ENCODE measurements around the gene PRSS57.

The PRSS57 gene

DNA sequence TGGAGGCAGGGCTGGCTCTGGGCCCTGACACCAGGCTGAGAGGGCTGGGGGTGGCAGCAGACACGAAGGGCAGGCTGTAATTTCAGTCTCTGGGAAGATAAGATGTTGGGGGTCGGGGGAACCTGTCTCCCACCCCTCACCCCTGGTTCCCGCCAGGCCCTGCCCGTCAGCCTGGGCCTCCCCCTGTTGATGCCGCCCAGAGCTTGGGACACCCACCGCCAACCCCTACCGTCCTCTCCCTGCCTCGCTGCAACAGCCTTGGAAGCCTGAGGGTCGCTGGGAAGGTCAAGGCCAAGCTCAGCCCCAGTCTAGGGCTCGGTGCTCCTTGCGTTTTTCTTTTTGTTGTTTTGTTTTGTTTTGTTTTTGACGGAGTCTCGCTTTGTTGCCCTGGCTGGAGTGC is 28.0 kb upstream of the PRSS57 start:
- Histone ChIP-seq H3K9ac (ENCODE audit: low read length in 5 of 5) (no peak overlapping the region), H3K27ac (ENCODE audit: low read depth, low read length) (peak overlapping the region; percentile 41), H3K4me3 (ENCODE audit: low read depth in 1 of 5, low read length in 5 of 5) (no peak overlapping the region), H3K4me1 (ENCODE audit: control insufficient read depth in 5 of 5, insufficient read depth in 5 of 5, low read length in 5 of 5) (peaks cover 6 to 38% (median 29%) of the 10 kb centered on the region in 5 donors), H3K36me3 (ENCODE audit: control insufficient read depth in 5 of 5, insufficient read depth in 5 of 5, low read length in 5 of 5) (peaks cover 0 to 23% (median 18%) of the 10 kb centered on the region in 5 donors), H3K9me3 (ENCODE audit: control insufficient read depth in 5 of 5, low read length in 5 of 5) (no peaks in the 10 kb centered on the region), H3K27me3 (ENCODE audit: control insufficient read depth in 5 of 5, insufficient read depth in 4 of 5, low read length in 5 of 5) (no peaks in the 10 kb centered on the region)

DNA sequence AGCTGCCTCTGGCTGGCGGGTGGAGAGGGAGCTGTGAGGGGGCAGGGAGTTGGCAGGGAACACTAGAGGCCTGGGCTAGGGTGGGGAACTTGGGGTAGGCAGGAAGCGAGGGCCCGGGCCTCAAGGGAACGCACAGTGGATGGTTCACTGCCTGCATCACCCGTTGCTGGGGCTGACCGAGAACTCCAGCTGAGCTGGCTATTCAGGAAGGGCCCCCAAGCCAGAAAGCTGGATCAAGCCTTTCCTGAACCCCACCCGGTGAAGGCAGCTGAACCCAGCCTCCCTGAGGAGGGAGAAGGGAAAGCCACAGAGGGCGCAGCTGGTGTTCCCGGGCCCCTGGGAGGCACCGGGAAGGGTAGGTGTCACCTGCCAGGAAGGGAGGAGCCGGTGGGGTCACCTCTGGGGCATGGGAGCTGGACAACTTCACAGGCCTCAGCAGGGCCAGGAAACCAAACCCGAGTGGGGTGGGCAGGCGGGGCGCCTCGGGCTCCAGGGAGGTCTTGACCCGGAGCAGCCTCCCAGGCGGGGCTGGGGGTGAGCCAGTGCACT is 27.4 kb upstream of the PRSS57 start:
- Histone ChIP-seq H3K9ac (ENCODE audit: low read length in 5 of 5) (no peak overlapping the region), H3K4me3 (ENCODE audit: low read depth in 1 of 5, low read length in 5 of 5) (no peak overlapping the region), H3K36me3 (ENCODE audit: control insufficient read depth in 5 of 5, insufficient read depth in 5 of 5, low read length in 5 of 5) (peaks cover 0 to 18% (median 15%) of the 10 kb centered on the region in 5 donors), H3K27me3 (ENCODE audit: control insufficient read depth in 5 of 5, insufficient read depth in 4 of 5, low read length in 5 of 5) (no peaks in the 10 kb centered on the region), H3K27ac (ENCODE audit: low read depth, low read length) (peak overlapping the region; percentile 41), H3K9me3 (ENCODE audit: control insufficient read depth in 5 of 5, low read length in 5 of 5) (no peaks in the 10 kb centered on the region), H3K4me1 (ENCODE audit: control insufficient read depth in 5 of 5, insufficient read depth in 5 of 5, low read length in 5 of 5) (peaks cover 3 to 34% (median 26%) of the 10 kb centered on the region in 5 donors)

DNA sequence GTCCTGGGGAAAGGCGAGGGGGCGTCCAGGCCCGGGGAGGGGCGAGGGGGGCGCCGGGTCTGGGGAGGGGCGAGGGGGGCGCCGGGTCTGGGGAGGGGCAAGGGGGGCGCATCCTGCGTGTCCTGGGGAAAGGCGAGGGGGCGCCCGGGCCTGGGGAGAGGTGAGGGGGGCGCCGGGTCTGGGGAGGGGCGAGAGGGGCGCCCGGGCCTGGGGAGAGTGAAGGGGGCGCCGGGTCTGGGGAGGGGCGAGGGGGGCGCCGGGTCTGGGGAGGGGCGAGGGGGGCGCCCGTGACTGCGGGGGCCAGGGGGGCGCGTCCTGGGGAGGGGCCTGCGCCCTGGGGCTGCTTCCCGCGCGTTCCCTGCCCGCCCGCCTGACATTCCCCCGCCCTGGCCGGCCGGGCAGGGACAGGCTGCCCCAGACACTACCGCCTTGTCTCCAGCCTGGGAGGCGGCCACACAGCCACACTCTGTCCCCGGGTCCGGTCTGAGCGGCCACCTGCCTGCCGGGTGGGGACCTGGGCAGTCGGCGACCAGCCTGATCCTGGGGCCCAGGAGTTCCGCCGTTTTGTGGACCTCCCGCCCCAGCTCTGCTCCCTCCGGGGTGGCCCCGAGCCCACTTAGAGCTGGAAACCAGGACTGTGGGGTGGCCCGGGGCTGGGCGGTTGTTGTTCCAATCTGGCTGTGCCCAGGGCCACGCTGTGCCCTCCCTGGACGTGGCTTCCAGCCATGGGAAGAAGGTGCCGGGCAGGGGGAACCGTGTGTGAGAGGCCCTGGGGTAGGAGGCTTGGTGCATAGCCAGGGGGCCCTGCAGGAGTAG is 25.3 kb upstream of the PRSS57 start:
- Histone ChIP-seq H3K4me1 (ENCODE audit: control insufficient read depth in 5 of 5, insufficient read depth in 5 of 5, low read length in 5 of 5) (peaks cover 3 to 38% (median 28%) of the 10 kb centered on the region in 5 donors), H3K27ac (ENCODE audit: low read depth, low read length) (peak overlapping the region; percentile 16), H3K36me3 (ENCODE audit: control insufficient read depth in 5 of 5, insufficient read depth in 5 of 5, low read length in 5 of 5) (peaks cover 0 to 4% (median 2%) of the 10 kb centered on the region in 5 donors), H3K9ac (ENCODE audit: low read length in 5 of 5) (peak overlapping the region in 1 of 5 donors; percentile 16), H3K27me3 (ENCODE audit: control insufficient read depth in 5 of 5, insufficient read depth in 4 of 5, low read length in 5 of 5) (no peaks in the 10 kb centered on the region), H3K9me3 (ENCODE audit: control insufficient read depth in 5 of 5, low read length in 5 of 5) (peaks cover 0 to 3% (median 1%) of the 10 kb centered on the region in 5 donors), H3K4me3 (ENCODE audit: low read depth in 1 of 5, low read length in 5 of 5) (no peak overlapping the region)

DNA sequence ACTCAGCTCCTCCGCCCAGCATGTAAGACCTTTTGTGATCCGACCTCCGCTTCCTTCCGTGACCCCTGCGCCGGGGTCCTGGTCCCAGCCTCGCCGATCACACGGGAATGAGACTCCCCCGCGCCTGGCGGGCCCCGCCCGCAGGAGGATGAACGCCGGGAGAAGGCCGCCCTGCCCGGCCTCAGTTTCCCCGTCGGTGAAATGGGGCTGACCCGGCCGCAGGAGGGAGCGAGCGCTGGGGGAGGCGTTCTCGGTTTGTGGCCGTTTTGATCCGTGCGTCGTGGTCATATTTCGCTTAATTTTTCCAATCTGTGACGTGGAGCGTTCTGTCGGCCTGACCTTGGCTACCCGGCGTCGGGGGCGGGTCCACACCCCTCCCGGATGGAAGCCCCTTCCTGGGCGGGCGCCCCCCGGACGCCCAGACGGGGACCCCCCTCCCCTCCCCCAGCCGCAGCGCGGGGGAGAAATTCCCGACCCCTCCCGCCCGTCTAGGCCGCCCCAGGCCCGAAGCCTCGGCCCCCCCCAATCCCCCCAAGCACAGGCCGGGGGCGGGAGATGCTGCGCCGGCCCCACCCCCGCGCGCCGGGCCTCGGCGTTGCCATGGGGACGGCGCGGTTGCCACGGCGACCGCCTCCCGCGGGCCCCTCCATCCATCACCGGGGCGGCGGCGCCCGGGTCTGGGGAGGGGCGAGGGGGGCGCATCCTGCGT is 24.5 kb upstream of the PRSS57 start:
- no peak overlapping the region for H3K9ac ChIP-seq (ENCODE audit: low read length in 5 of 5)
- H3K27ac ChIP-seq (ENCODE audit: low read depth, low read length) = peak overlapping the region; percentile 17

DNA sequence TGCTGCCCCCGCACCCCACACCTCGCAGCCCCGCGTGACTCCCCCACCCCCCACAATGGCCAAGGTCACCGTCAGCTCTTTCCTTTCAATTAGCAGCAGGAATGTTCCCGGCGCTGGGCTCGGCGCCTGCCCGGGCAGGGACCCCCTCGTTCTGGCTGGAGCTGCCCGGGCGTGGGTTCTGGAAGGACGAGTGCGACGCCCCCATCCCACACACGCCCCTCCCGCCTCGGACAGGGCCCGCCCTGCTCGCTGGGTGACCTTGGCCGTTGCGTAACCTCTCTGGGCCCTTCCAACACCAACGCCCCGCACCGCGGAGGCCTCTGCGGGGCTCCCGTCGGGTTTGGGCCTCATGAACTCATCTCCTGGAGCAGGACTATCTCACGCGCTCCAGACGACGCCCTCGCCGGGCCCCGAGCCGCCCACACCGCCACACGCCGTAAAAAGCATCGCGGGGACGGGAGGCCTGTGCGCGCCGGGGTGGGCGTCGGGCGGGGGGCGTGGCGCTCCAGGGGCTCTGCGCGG is 23.8 kb upstream of the PRSS57 start:
- Histone ChIP-seq H3K4me3 (ENCODE audit: low read depth in 1 of 5, low read length in 5 of 5) (no peak overlapping the region), H3K9me3 (ENCODE audit: control insufficient read depth in 5 of 5, low read length in 5 of 5) (peaks cover 0 to 6% (median 5%) of the 10 kb centered on the region in 5 donors), H3K4me1 (ENCODE audit: control insufficient read depth in 5 of 5, insufficient read depth in 5 of 5, low read length in 5 of 5) (peaks cover 3 to 38% (median 28%) of the 10 kb centered on the region in 5 donors), H3K9ac (ENCODE audit: low read length in 5 of 5) (no peak overlapping the region), H3K27ac (ENCODE audit: low read depth, low read length) (peak overlapping the region; percentile 17), H3K27me3 (ENCODE audit: control insufficient read depth in 5 of 5, insufficient read depth in 4 of 5, low read length in 5 of 5) (no peaks in the 10 kb centered on the region), H3K36me3 (ENCODE audit: control insufficient read depth in 5 of 5, insufficient read depth in 5 of 5, low read length in 5 of 5) (peaks cover 0 to 9% (median 5%) of the 10 kb centered on the region in 5 donors)

More for the DNA sequence above, 24.5 kb upstream of the PRSS57 start:
- no peaks in the 10 kb centered on the region for H3K27me3 ChIP-seq (ENCODE audit: control insufficient read depth in 5 of 5, insufficient read depth in 4 of 5, low read length in 5 of 5)
- peaks cover 0 to 6% (median 5%) of the 10 kb centered on the region in 5 donors for H3K9me3 ChIP-seq (ENCODE audit: control insufficient read depth in 5 of 5, low read length in 5 of 5)
- peaks cover 3 to 38% (median 28%) of the 10 kb centered on the region in 5 donors for H3K4me1 ChIP-seq (ENCODE audit: control insufficient read depth in 5 of 5, insufficient read depth in 5 of 5, low read length in 5 of 5)
- H3K4me3 ChIP-seq (ENCODE audit: low read depth in 1 of 5, low read length in 5 of 5) = peak overlapping the region in 2 of 5 donors; percentile 16 to 17
- H3K36me3 ChIP-seq (ENCODE audit: control insufficient read depth in 5 of 5, insufficient read depth in 5 of 5, low read length in 5 of 5) = peaks cover 0 to 6% (median 6%) of the 10 kb centered on the region in 5 donors

DNA sequence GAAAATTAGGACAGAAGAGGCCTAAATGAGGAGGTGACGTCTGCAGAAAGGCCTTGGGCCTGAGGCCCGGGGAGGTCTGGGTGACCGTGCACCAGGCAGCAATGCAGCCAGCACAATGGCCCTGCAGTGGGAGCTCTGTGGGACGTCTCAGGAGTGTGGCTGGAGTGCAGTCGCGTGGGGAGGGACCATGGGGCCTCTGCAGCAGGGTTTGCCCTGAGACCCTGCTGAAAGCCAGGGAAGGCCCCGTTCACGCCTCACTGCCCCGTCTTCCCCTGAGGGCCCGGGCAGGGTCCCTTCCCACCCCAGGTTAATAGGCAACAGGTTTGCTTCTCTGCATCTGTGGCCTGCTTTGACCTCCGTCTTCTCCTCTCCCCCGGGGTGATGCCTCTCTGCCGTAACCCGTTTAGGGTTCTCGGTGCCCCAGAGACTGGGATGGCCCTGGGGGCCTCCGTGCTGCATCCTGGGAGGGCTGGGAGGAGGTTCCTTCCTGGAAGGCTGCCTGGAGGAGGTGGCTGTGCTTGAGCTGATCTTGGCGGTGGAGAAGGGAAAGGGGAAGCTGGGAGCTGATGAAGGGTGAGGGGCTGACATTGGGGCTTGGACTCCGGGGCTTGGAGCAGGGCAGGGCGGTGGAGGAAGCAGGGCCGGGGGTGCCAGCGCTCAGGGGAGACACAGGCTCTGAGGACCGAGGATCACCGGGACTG is 23.1 kb upstream of the PRSS57 start:
- Histone ChIP-seq H3K27ac (ENCODE audit: low read depth, low read length) (peak overlapping the region; percentile 17), H3K4me1 (ENCODE audit: control insufficient read depth in 5 of 5, insufficient read depth in 5 of 5, low read length in 5 of 5) (peaks cover 3 to 38% (median 28%) of the 10 kb centered on the region in 5 donors), H3K9me3 (ENCODE audit: control insufficient read depth in 5 of 5, low read length in 5 of 5) (peaks cover 0 to 6% (median 5%) of the 10 kb centered on the region in 5 donors), H3K4me3 (ENCODE audit: low read depth in 1 of 5, low read length in 5 of 5) (no peak overlapping the region), H3K27me3 (ENCODE audit: control insufficient read depth in 5 of 5, insufficient read depth in 4 of 5, low read length in 5 of 5) (no peaks in the 10 kb centered on the region), H3K36me3 (ENCODE audit: control insufficient read depth in 5 of 5, insufficient read depth in 5 of 5, low read length in 5 of 5) (peaks cover 0 to 9% (median 5%) of the 10 kb centered on the region in 5 donors), H3K9ac (ENCODE audit: low read length in 5 of 5) (peak overlapping the region in 1 of 5 donors; percentile 20)

DNA sequence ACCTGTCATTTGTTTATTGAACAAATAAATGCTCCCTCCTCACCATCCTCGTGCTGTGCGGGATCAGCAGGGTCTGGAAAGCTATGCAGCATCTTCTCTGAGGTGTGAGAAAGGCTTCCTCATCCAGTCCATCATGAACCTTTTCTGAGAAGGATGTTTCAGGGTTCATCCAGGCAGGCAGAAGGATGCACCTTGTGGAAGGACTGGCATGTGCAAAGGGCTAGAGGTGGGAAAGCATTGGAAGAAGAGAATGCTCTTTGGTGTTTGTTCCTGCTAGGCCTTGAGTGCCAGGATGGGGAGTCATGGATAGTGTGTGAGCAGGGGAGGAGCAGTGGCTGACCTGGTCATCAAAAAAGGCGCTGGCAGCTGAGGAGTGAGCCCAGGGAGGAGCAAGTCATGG is 20.1 kb upstream of the PRSS57 start:
- Histone ChIP-seq H3K4me3 (ENCODE audit: low read depth in 1 of 5, low read length in 5 of 5) (no peak overlapping the region), H3K9me3 (ENCODE audit: control insufficient read depth in 5 of 5, low read length in 5 of 5) (peaks cover 0 to 6% (median 5%) of the 10 kb centered on the region in 5 donors), H3K4me1 (ENCODE audit: control insufficient read depth in 5 of 5, insufficient read depth in 5 of 5, low read length in 5 of 5) (peaks cover 3 to 51% (median 38%) of the 10 kb centered on the region in 5 donors), H3K36me3 (ENCODE audit: control insufficient read depth in 5 of 5, insufficient read depth in 5 of 5, low read length in 5 of 5) (peaks cover 0 to 9% (median 6%) of the 10 kb centered on the region in 5 donors), H3K9ac (ENCODE audit: low read length in 5 of 5) (no peak overlapping the region), H3K27me3 (ENCODE audit: control insufficient read depth in 5 of 5, insufficient read depth in 4 of 5, low read length in 5 of 5) (no peaks in the 10 kb centered on the region), H3K27ac (ENCODE audit: low read depth, low read length) (no peak overlapping the region)

DNA sequence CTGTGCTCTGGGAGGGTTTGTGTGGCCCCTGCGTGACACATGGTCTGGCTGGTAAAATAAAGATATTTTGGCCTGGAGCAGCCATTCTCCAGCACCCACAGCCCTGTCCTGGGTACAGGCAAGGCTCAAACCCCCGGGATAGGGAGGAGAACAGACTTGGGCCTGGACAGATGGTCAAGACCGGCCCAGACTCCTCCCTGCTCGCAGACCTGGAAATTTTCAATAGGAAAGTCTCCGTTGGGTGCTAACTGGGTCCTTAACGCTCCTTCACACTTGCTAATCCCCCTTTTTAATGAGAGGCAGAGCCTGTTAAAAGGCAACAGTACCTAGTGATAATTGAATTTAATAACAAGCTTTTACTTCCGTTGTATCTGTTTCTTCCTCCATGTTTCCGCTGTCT is 16.0 kb upstream of the PRSS57 start:
- H3K4me3 ChIP-seq (ENCODE audit: low read depth in 1 of 5, low read length in 5 of 5) = no peak overlapping the region

DNA sequence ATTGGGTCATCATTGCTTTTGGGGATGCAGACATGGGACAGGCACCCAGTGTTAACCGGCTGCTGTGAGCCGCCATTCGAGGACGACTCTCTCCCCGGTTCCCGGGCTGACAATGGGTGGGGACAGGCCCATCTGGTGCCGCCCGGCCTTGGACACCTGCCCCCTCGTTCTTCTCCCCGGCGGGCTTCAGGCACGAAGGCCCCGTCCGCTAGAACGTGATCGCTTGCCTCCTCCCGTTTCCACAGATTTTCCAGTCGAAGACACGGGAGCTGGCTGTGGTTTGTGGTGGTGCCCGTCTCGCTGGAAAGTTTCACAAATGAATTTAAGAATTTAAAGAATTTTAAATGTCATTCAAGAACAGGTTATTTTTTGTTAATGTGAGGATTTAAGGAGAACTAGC is 15.5 kb upstream of the PRSS57 start:
- Histone ChIP-seq H3K4me1 (ENCODE audit: control insufficient read depth in 5 of 5, insufficient read depth in 5 of 5, low read length in 5 of 5) (peaks cover 0 to 50% (median 39%) of the 10 kb centered on the region in 5 donors), H3K9ac (ENCODE audit: low read length in 5 of 5) (peak overlapping the region in 2 of 5 donors; percentile 38), H3K4me3 (ENCODE audit: low read depth in 1 of 5, low read length in 5 of 5) (peak overlapping the region in 2 of 5 donors; percentile 34 to 73), H3K36me3 (ENCODE audit: control insufficient read depth in 5 of 5, insufficient read depth in 5 of 5, low read length in 5 of 5) (peaks cover 0 to 9% (median 6%) of the 10 kb centered on the region in 5 donors), H3K27ac (ENCODE audit: low read depth, low read length) (peak overlapping the region; percentile 87), H3K27me3 (ENCODE audit: control insufficient read depth in 5 of 5, insufficient read depth in 4 of 5, low read length in 5 of 5) (no peaks in the 10 kb centered on the region), H3K9me3 (ENCODE audit: control insufficient read depth in 5 of 5, low read length in 5 of 5) (peaks cover 0 to 9% (median 5%) of the 10 kb centered on the region in 5 donors)

More for the DNA sequence above, 16.0 kb upstream of the PRSS57 start:
- Histone ChIP-seq H3K9ac (ENCODE audit: low read length in 5 of 5) (peak overlapping the region in 2 of 5 donors; percentile 2 to 38), H3K4me1 (ENCODE audit: control insufficient read depth in 5 of 5, insufficient read depth in 5 of 5, low read length in 5 of 5) (peaks cover 0 to 52% (median 39%) of the 10 kb centered on the region in 5 donors), H3K27me3 (ENCODE audit: control insufficient read depth in 5 of 5, insufficient read depth in 4 of 5, low read length in 5 of 5) (no peaks in the 10 kb centered on the region), H3K27ac (ENCODE audit: low read depth, low read length) (peak overlapping the region; percentile 87), H3K9me3 (ENCODE audit: control insufficient read depth in 5 of 5, low read length in 5 of 5) (peaks cover 0 to 9% (median 5%) of the 10 kb centered on the region in 5 donors), H3K36me3 (ENCODE audit: control insufficient read depth in 5 of 5, insufficient read depth in 5 of 5, low read length in 5 of 5) (peaks cover 0 to 9% (median 6%) of the 10 kb centered on the region in 5 donors)
